K562 (cell line): ENCODE measurements around the gene TPRG1L. TPM values are rescaled to one million over a fixed set of nuclear protein-coding genes. Genes with fewer than 3 reads are reported as not detected.

Experiments
- ATF7 ChIP-seq: fragments of 450-650 bp; IDR thresholded peaks from 2 replicates; pipeline ENCODE4 v1.7.1; 2014; ENCODE audit warnings: mild to moderate bottlenecking, moderate library complexity
- CBX2 ChIP-seq: fragments of 200-600 bp; sonication (generic); IDR thresholded peaks from one replicate; pipeline ENCODE4 v1.6.1; 2012; ENCODE audit warnings: mild to moderate bottlenecking, low read length, inconsistent platforms; ENCODE audit not compliant: insufficient read depth, poor library complexity, severe bottlenecking
- DNMT1 ChIP-seq: fragments of 450-650 bp; IDR thresholded peaks from 2 replicates; pipeline ENCODE4 v1.6.1; 2016; ENCODE audit warnings: antibody characterized with exemption, mild to moderate bottlenecking
- ETV1 ChIP-seq: fragments of 450-650 bp; conservative IDR thresholded peaks from 2 replicates; pipeline ENCODE4 v1.6.1; 2016; ENCODE audit warnings: missing genetic modification characterization, control low read depth, low read depth, missing compliant biosample characterization
- MAZ ChIP-seq, 2 experiments: fragments of 450-650 bp in 1 of 2; sonication (generic) in 1 of 2; formaldehyde crosslinking; IDR thresholded peaks in 1 of 2; conservative IDR thresholded peaks in 1 of 2; 2 replicates each; pipeline versions ENCODE4 v1.4.0 to v1.5.0; 2020; ENCODE audit warnings: mild to moderate bottlenecking in 1 of 2, missing genetic modification reagents in 1 of 2
- MEF2D ChIP-seq: conservative IDR thresholded peaks from 2 replicates; pipeline ENCODE4 v1.6.1; 2016; ENCODE audit warnings: low read depth, missing genetic modification characterization, missing compliant biosample characterization
- MYBL2 ChIP-seq, 2 experiments: fragments of 450-650 bp in 1 of 2; sonication (generic) in 1 of 2; formaldehyde crosslinking in 1 of 2; IDR thresholded peaks; 2 replicates each; pipeline versions ENCODE4 v1.6.1 to v1.8.1; 2017 to 2022; ENCODE audit warnings: borderline replicate concordance in 1 of 2, inconsistent platforms in 1 of 2, low read depth in 1 of 2, mild to moderate bottlenecking in 1 of 2, missing genetic modification reagents in 1 of 2, moderate library complexity in 1 of 2
- NEUROD1 ChIP-seq: fragments of 150-350 bp; IDR thresholded peaks from 2 replicates; pipeline ENCODE4 v1.6.1; 2014; ENCODE audit warnings: borderline replicate concordance, low read length, low read depth; ENCODE audit not compliant: partially characterized antibody
- NFE2 ChIP-seq: IDR thresholded peaks from 2 replicates; pipeline ENCODE4 v1.6.1; 2014; ENCODE audit warnings: antibody characterized with exemption, low read depth
- RBFOX2 ChIP-seq: fragments of 200-400 bp; formaldehyde crosslinking; IDR thresholded peaks from 2 replicates; pipeline ENCODE4 v1.6.1; 2017; ENCODE audit warnings: low read depth, mild to moderate bottlenecking, low read length, moderate library complexity
- TCF3 ChIP-seq: sonication (generic); formaldehyde crosslinking; IDR thresholded peaks from 2 replicates; pipeline ENCODE4 v1.4.0; 2020; ENCODE audit warnings: mild to moderate bottlenecking, missing genetic modification reagents
- TEAD2 ChIP-seq: fragments of 450-650 bp; IDR thresholded peaks from 2 replicates; pipeline ENCODE4 v1.6.1; 2016; ENCODE audit warnings: missing genetic modification characterization, control low read depth, missing compliant biosample characterization
- XRCC4 ChIP-seq: IDR thresholded peaks from one replicate; pipeline ENCODE4 v1.6.1; 2011; ENCODE audit not compliant: insufficient read depth, insufficient read length; ENCODE audit errors: extremely low read depth
- ZNF431 ChIP-seq: sonication (generic); formaldehyde crosslinking; IDR thresholded peaks from 2 replicates; pipeline ENCODE4 v1.8.0; 2022; ENCODE audit warnings: mild to moderate bottlenecking, missing genetic modification reagents
- polyA plus RNA-seq, 8 experiments: library from polyadenylated mRNA; depleted of rRNA in 4 of 8; stranded (reverse) in 5 of 8; unstranded in 3 of 8; fragments of >200 nt; fragmentation: Nextera tagmentation in 2 of 8; fragmentation: Illumina TruSeq in 1 of 8; extraction: Ambion mirVana in 2 of 8; extraction: Trizol in 1 of 8; gene quantifications; 2 replicates each; pipeline versions ENCODE4 v1.2.1 to v1.2.3, GENCODE V29; 2011 to 2014; ENCODE audit warnings: inconsistent platforms in 1 of 8, missing spikeins in 1 of 8
- total RNA-seq, 7 experiments: library from RNA; depleted of rRNA in 6 of 7; stranded (reverse); fragments of >200 nt in 6 of 7; fragmentation: Illumina TruSeq in 2 of 7; extraction: Trizol in 2 of 7; gene quantifications; 2 replicates each; pipeline versions ENCODE4 v1.2.1 to v1.2.3, GENCODE V29; 2011 to 2021; ENCODE audit warnings: low replicate concordance in 1 of 7
- TF ChIP-seq, protein P1 (sequence below): sonication (generic); formaldehyde crosslinking; IDR thresholded peaks from 2 replicates; pipeline ENCODE4 v1.8.0; 2022; ENCODE audit warnings: mild to moderate bottlenecking, missing genetic modification reagents
- TF ChIP-seq, protein P2 (sequence below): fragments of 450-650 bp; formaldehyde crosslinking; IDR thresholded peaks from 2 replicates; pipeline ENCODE4 v1.4.0; 2020; ENCODE audit warnings: mild to moderate bottlenecking, moderate library complexity
- TF ChIP-seq, protein P3 (sequence below): fragments of 450-650 bp; IDR thresholded peaks from 2 replicates; pipeline ENCODE4 v1.6.1; 2018; ENCODE audit warnings: mild to moderate bottlenecking, low read depth; ENCODE audit not compliant: partially characterized antibody
- TF ChIP-seq, protein P4 (sequence below): fragments of 250-450 bp; sonication (Bioruptor Pico); IDR thresholded peaks from 2 replicates; pipeline ENCODE4 v1.5.0; 2020; ENCODE audit warnings: mild to moderate bottlenecking

TPRG1L gene
- total and polyA plus RNA-seq, 9 of the 15 experiments (the other 6 are each of a cell fraction or from before 2014, with no cell fraction given): 1.6 to 11.0 (median 6.2) TPM

DNA sequence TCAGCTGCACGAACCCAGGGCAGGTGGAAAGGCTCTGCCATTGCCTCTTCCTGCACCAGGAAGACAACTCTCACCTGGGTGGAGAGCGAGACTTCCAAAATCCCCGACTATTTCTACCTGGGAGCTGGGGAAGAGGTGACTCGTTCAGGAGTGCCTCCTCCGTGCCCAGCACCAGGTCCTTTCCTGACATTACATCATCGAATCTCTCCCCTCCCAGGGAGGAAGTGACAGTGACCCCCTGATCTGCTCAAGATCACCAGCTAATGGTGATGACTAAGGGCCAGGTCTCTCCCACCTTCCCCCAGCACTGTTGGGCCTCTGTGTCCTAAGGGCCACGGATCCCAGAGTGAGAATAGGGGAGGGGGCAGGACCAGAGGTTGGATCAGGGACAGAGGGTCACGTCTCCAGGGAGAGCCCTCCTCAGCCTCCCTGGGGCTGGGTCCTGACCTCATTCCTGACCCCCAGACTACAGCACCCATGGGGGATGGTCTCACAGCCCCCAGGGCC, 20.3 kb upstream of the TPRG1L start (continued):
- TF ChIP-seq, protein P1, sequence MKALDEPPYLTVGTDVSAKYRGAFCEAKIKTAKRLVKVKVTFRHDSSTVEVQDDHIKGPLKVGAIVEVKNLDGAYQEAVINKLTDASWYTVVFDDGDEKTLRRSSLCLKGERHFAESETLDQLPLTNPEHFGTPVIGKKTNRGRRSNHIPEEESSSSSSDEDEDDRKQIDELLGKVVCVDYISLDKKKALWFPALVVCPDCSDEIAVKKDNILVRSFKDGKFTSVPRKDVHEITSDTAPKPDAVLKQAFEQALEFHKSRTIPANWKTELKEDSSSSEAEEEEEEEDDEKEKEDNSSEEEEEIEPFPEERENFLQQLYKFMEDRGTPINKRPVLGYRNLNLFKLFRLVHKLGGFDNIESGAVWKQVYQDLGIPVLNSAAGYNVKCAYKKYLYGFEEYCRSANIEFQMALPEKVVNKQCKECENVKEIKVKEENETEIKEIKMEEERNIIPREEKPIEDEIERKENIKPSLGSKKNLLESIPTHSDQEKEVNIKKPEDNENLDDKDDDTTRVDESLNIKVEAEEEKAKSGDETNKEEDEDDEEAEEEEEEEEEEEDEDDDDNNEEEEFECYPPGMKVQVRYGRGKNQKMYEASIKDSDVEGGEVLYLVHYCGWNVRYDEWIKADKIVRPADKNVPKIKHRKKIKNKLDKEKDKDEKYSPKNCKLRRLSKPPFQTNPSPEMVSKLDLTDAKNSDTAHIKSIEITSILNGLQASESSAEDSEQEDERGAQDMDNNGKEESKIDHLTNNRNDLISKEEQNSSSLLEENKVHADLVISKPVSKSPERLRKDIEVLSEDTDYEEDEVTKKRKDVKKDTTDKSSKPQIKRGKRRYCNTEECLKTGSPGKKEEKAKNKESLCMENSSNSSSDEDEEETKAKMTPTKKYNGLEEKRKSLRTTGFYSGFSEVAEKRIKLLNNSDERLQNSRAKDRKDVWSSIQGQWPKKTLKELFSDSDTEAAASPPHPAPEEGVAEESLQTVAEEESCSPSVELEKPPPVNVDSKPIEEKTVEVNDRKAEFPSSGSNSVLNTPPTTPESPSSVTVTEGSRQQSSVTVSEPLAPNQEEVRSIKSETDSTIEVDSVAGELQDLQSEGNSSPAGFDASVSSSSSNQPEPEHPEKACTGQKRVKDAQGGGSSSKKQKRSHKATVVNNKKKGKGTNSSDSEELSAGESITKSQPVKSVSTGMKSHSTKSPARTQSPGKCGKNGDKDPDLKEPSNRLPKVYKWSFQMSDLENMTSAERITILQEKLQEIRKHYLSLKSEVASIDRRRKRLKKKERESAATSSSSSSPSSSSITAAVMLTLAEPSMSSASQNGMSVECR (CRISPR knock-in tag): no peak
- TF ChIP-seq MAZ (CRISPR knock-in tag; conservative IDR thresholded peaks at IDR 0.05 in 1 of 2, IDR thresholded peaks at IDR 0.05 in 1 of 2) (peak in 1 of 2 experiments; percentile 55; a peak in 2 of 4 replicates), RBFOX2 (0 out of 2 replicates have a peak, but pooled peaks have one; percentile 4), DNMT1 (no peak), NFE2 (peak; percentile 45), ETV1 (tag) (peak; percentile 66), ZNF431 (no peak), XRCC4 (no peak), TCF3 (CRISPR knock-in tag) (no peak), MEF2D (tag) (no peak), ATF7 (peak; percentile 93), NEUROD1 (peak; percentile 24), CBX2 (no peak), MYBL2 (IDR thresholded peaks at IDR 0.05; ENCODE audit: low read depth) (no peak), MYBL2 (CRISPR knock-in tag; IDR thresholded peaks at IDR 0.05; ENCODE audit: borderline replicate concordance) (no peak), TEAD2 (no peak)
- TF ChIP-seq, protein P2, sequence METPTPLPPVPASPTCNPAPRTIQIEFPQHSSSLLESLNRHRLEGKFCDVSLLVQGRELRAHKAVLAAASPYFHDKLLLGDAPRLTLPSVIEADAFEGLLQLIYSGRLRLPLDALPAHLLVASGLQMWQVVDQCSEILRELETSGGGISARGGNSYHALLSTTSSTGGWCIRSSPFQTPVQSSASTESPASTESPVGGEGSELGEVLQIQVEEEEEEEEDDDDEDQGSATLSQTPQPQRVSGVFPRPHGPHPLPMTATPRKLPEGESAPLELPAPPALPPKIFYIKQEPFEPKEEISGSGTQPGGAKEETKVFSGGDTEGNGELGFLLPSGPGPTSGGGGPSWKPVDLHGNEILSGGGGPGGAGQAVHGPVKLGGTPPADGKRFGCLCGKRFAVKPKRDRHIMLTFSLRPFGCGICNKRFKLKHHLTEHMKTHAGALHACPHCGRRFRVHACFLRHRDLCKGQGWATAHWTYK (CRISPR knock-in tag): no peak
- TF ChIP-seq, protein P3, sequence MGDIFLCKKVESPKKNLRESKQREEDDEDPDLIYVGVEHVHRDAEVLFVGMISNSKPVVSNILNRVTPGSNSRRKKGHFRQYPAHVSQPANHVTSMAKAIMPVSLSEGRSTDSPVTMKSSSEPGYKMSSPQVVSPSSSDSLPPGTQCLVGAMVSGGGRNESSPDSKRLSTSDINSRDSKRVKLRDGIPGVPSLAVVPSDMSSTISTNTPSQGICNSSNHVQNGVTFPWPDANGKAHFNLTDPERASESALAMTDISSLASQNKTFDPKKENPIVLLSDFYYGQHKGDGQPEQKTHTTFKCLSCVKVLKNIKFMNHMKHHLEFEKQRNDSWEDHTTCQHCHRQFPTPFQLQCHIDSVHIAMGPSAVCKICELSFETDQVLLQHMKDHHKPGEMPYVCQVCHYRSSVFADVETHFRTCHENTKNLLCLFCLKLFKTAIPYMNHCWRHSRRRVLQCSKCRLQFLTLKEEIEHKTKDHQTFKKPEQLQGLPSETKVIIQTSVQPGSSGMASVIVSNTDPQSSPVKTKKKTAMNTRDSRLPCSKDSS: no peak
- TF ChIP-seq, protein P4, sequence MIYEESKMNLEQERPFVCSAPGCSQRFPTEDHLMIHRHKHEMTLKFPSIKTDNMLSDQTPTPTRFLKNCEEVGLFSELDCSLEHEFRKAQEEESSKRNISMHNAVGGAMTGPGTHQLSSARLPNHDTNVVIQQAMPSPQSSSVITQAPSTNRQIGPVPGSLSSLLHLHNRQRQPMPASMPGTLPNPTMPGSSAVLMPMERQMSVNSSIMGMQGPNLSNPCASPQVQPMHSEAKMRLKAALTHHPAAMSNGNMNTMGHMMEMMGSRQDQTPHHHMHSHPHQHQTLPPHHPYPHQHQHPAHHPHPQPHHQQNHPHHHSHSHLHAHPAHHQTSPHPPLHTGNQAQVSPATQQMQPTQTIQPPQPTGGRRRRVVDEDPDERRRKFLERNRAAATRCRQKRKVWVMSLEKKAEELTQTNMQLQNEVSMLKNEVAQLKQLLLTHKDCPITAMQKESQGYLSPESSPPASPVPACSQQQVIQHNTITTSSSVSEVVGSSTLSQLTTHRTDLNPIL: 0 out of 2 replicates have a peak, but pooled peaks have one; percentile 29
